HepG2 (cell line): ENCODE measurements around the gene KSR1. TPM values are rescaled to one million over a fixed set of nuclear protein-coding genes. Genes with fewer than 3 reads are reported as not detected.

Experiments used
- ATAC-seq: fragments of 200-7000 bp; cut with Tn5 transposase; 3 replicates; pipeline ENCODE4 v1.9.1; 2020; ENCODE audit warnings: mild to moderate bottlenecking, moderate library complexity
- BruUV-seq: library from RNA; stranded (reverse); fragments of 400-500 nt; replicated peaks from 2 replicates; lab custom pipeline; 2021; lab: Mats Ljungman, UMichigan
- CTCF ChIA-PET: fragments of 300-600 bp; formaldehyde crosslinking; extraction: SDS; loops from one replicate; lab custom pipeline; 2021; ENCODE audit warnings: low total read pairs, inconsistent platforms, low intra/inter-chr PET ratio; lab: Yijun Ruan, JAX
- POLR2A ChIA-PET: fragments of 350-600 bp; sonication (Branson Sonifier 250); formaldehyde crosslinking; loops from one replicate; lab custom pipeline; 2020; ENCODE audit warnings: antibody characterized with exemption, inconsistent platforms; lab: Yijun Ruan, JAX
- DNase-seq: peaks from one replicate; pipeline ENCODE4 v3.0.0-alpha.2; 2015; ENCODE audit warnings: low spot score
- FAIRE-seq: peaks from 3 replicates; lab custom pipeline; 2011; peaks lifted over from hg19 to GRCh38; lab: Jason Lieb, UNC
- H2AFZ ChIP-seq: one replicate; pipeline ENCODE4 v1.6.1; 2011; ENCODE audit warnings: low read length, inconsistent platforms
- H3K27ac ChIP-seq: fragments of 300-600 bp; 3 replicates; pipeline ENCODE4 v1.8.0; 2011; ENCODE audit warnings: mixed run types, mild to moderate bottlenecking, mixed read lengths, low read length, inconsistent platforms; ENCODE audit not compliant: insufficient read depth; ENCODE audit errors: extremely low read length
- H3K27me3 ChIP-seq, 2 experiments: fragments of 200-600 bp in 1 of 2; 2 replicates in 1 of 2; 3 replicates in 1 of 2; pipeline versions ENCODE4 v1.6.0 to v1.8.0; 2011; ENCODE audit warnings: low read length in 2 of 2, mild to moderate bottlenecking in 2 of 2, moderate library complexity in 2 of 2, inconsistent platforms in 1 of 2; ENCODE audit not compliant: insufficient read depth in 2 of 2, control insufficient read depth in 1 of 2
- H3K36me3 ChIP-seq, 2 experiments: fragments of 200-600 bp in 1 of 2; replicated peaks in 1 of 2; 2 replicates in 1 of 2; 3 replicates in 1 of 2; pipeline versions ENCODE4 v1.5.1 to v1.8.0; 2011; ENCODE audit warnings: low read length in 2 of 2, inconsistent platforms in 1 of 2; ENCODE audit not compliant: insufficient read depth in 2 of 2, control insufficient read depth in 1 of 2
- H3K4me1 ChIP-seq: 2 replicates; pipeline ENCODE4 v1.5.1; 2012; ENCODE audit warnings: low read length, inconsistent platforms; ENCODE audit not compliant: insufficient read depth
- H3K4me2 ChIP-seq: 2 replicates; pipeline ENCODE4 v1.6.0; 2011; ENCODE audit warnings: low read depth, low read length, inconsistent platforms
- H3K4me3 ChIP-seq, 3 experiments: fragments of 200-600 bp in 1 of 3; sonication (generic), shearing (Covaris generic) in 1 of 3; replicated peaks in 1 of 3; 2 replicates each; pipeline ENCODE4 v1.5.1; 2011 to 2016; ENCODE audit warnings: low read length in 3 of 3, inconsistent platforms in 2 of 3, low read depth in 2 of 3, mild to moderate bottlenecking in 2 of 3, control low read depth in 1 of 3, mixed read lengths in 1 of 3; ENCODE audit not compliant: insufficient read depth in 1 of 3
- H3K79me2 ChIP-seq: one replicate; pipeline ENCODE4 v1.6.1; 2011; ENCODE audit warnings: low read length, inconsistent platforms; ENCODE audit not compliant: insufficient read depth
- H3K9ac ChIP-seq: 2 replicates; pipeline ENCODE4 v1.6.0; 2011; ENCODE audit warnings: mild to moderate bottlenecking, low read depth, low read length, inconsistent platforms; ENCODE audit not compliant: insufficient read depth
- H3K9me3 ChIP-seq: 2 replicates; pipeline ENCODE4 v1.5.1; 2012; ENCODE audit warnings: mild to moderate bottlenecking, low read length
- H4K20me1 ChIP-seq: 2 replicates; pipeline ENCODE4 v1.6.0; 2011; ENCODE audit warnings: inconsistent platforms, mild to moderate bottlenecking, low read length, moderate library complexity; ENCODE audit not compliant: insufficient read depth
- CCAR2 ChIP-seq: fragments of 200-400 bp; formaldehyde crosslinking; optimal IDR thresholded peaks from 2 replicates; pipeline ENCODE3; 2018; ENCODE audit warnings: low read depth, mild to moderate bottlenecking, low read length, moderate library complexity
- JUNB ChIP-seq: sonication (generic); formaldehyde crosslinking; IDR thresholded peaks from 2 replicates; pipeline ENCODE4 v1.8.0; 2022; ENCODE audit warnings: missing genetic modification reagents, mild to moderate bottlenecking, borderline replicate concordance
- KLF9 ChIP-seq: IDR thresholded peaks from 2 replicates; pipeline ENCODE4 v1.6.1; 2016; ENCODE audit warnings: low read depth
- SMAD3 ChIP-seq: sonication (generic); formaldehyde crosslinking; IDR thresholded peaks from 2 replicates; pipeline ENCODE4 v1.4.0; 2020; ENCODE audit warnings: missing genetic modification reagents
- ZBTB8A ChIP-seq: sonication (generic); formaldehyde crosslinking; IDR thresholded peaks from 2 replicates; pipeline ENCODE4 v1.4.0; 2020; ENCODE audit warnings: mild to moderate bottlenecking, low read depth, missing genetic modification reagents, borderline replicate concordance
- ZC3H13 ChIP-seq: sonication (generic); formaldehyde crosslinking; IDR thresholded peaks from 2 replicates; pipeline ENCODE4 v1.8.1; 2023; ENCODE audit warnings: mild to moderate bottlenecking, missing genetic modification reagents, moderate library complexity
- ZIK1 ChIP-seq: sonication (generic); formaldehyde crosslinking; IDR thresholded peaks from 2 replicates; pipeline ENCODE4 v1.5.0; 2020; ENCODE audit warnings: mild to moderate bottlenecking, low read depth, missing genetic modification reagents, borderline replicate concordance
- ZMYM2 ChIP-seq: sonication (generic); formaldehyde crosslinking; IDR thresholded peaks from 2 replicates; pipeline ENCODE4 v1.8.0; 2022; ENCODE audit warnings: mild to moderate bottlenecking, missing genetic modification reagents
- ZNF275 ChIP-seq: sonication (generic); formaldehyde crosslinking; IDR thresholded peaks from 2 replicates; pipeline ENCODE4 v1.8.0; 2022; ENCODE audit warnings: missing genetic modification reagents, mild to moderate bottlenecking, inconsistent platforms, borderline replicate concordance
- ZNF382 ChIP-seq: sonication (generic); formaldehyde crosslinking; IDR thresholded peaks from 2 replicates; pipeline ENCODE4 v1.5.0; 2020; ENCODE audit warnings: missing genetic modification reagents, mild to moderate bottlenecking, borderline replicate concordance
- ZNF496 ChIP-seq: sonication (generic); formaldehyde crosslinking; IDR thresholded peaks from 2 replicates; pipeline ENCODE4 v1.8.1; 2023; ENCODE audit warnings: mild to moderate bottlenecking, moderate library complexity, missing genetic modification reagents; ENCODE audit not compliant: insufficient replicate concordance
- ZNF501 ChIP-seq: sonication (generic); formaldehyde crosslinking; IDR thresholded peaks from 2 replicates; pipeline ENCODE4 v1.5.1; 2020; ENCODE audit warnings: mild to moderate bottlenecking, moderate library complexity, missing genetic modification reagents
- WGBS: methylation state at CpG from one replicate; pipeline ENCODE4 v1.1.6; 2017; ENCODE audit warnings: low lambda C conversion rate; 5-methylcytosine and 5-hydroxymethylcytosine counted together
- in situ Hi-C: cut with HindIII; loops from 2 replicates; pipeline ENCODE4 v1.10.0; 2017; ENCODE audit warnings: low pct_unique_long_range_greater_than_20kb; ENCODE audit not compliant: extremely low pct_ligation_motif_present
- intact Hi-C: fragments of 100-400 bp; cut with micrococcal nuclease; formaldehyde crosslinking; loops from one replicate; pipeline ENCODE4 v1.10.0; 2022; ENCODE audit not compliant: unreplicated experiment
- polyA plus RNA-seq, 8 experiments: library from polyadenylated mRNA; depleted of rRNA in 3 of 8; stranded (reverse) in 7 of 8; unstranded in 1 of 8; fragments of >200 nt; fragmentation: Illumina TruSeq in 4 of 8; extraction: Trizol in 4 of 8; gene quantifications; 2 replicates each; pipeline versions ENCODE4 v1.2.1 to v1.2.3, GENCODE V29; 2011 to 2016; ENCODE audit warnings: low read depth in 4 of 8, missing spikeins in 1 of 8, mixed read lengths in 1 of 8; ENCODE audit not compliant: insufficient read depth in 1 of 8
- total RNA-seq, 5 experiments: library from RNA; depleted of rRNA; stranded (reverse); fragments of >200 nt; fragmentation: Illumina TruSeq; extraction: Trizol; gene quantifications; 2 replicates each; pipeline ENCODE4 v1.2.3, GENCODE V29; 2016; ENCODE audit warnings: low read depth in 1 of 5

The KSR1 gene
- total and polyA plus RNA-seq, 2 of the 13 experiments (the other 11 are each of a cell fraction or from before 2014, with no cell fraction given), result 10.1 to 16.6 TPM

DNA sequence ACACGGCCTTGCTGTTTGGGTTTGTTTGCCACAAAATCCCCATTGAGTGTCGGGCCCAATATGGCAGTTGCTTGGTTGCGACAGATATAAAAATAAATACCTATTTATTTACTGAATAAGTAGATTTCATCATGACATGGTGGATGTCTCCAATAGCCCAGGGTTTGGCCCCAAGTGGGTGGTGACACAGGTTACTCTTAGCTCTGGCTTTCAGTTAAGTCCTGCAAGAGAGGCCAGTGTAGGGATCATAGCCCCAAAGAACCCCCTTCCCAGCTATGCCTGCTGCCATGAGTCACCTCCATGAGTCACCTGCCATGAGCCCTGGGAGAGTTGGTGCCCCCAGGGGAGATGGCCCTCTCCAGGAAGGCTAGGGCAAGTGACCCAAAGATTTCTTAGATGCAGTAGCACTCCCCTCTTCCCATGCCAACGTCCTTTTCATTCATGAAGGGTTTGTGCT is 96.1 kb downstream of the KSR1 start (continued):
- TF ChIP-seq ZNF275 (CRISPR knock-in tag) (no peak), ZNF501 (CRISPR knock-in tag) (no peak), SMAD3 (CRISPR knock-in tag) (no peak), KLF9 (CRISPR knock-in tag) (no peak), ZBTB8A (CRISPR knock-in tag) (no peak), ZC3H13 (CRISPR knock-in tag) (no peak), ZNF382 (no peak)

DNA sequence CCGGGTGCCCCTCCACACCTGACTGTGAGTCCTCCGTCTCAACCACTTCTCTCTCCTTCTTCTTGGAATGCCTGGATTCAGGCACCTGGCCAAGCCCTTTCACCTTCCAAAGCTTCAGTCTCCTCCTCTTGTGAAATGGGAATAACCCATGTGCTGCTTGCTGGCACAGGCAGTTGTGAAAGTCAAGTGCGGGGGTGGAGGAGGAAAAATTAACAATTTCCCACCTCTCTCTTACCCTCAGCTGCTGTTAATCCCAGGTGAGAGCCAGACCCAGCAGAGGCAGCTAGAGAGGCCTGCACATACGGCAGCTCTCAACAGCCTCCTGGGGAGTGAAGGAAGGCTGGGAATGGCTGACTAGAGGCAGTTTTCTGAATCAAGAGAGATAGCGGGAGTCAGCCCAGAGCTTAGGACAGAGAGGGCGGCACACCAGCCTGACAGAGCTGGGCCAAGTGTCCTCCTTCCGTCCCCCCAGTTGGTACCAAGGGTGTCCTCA is 96.8 kb downstream of the KSR1 start:
- no peaks in the 10 kb centered on the region for H4K20me1 ChIP-seq
- no peaks in the 10 kb centered on the region for H3K9me3 ChIP-seq
- H3K27me3 ChIP-seq, result no peaks in the 10 kb centered on the region
- H3K9ac ChIP-seq, result no peak overlapping the region
- ChIA-PET POLR2A (interaction anchor here (1.2 to 3.0 kb wide), 6 partner anchors 13 to 93 kb away, joined by 4 to 27 read pairs (median 6); no protein-coding TSS in a partner anchor), CTCF (no interaction called here)
- H3K36me3 ChIP-seq, result peaks cover 0 to 9% of the 10 kb centered on the region in 2 experiments; a peak in 3 of 5 replicates
- no peak for DNase-seq
- no peak overlapping the region for H3K4me2 ChIP-seq
- no peak for TF ChIP-seq ZIK1
- TF ChIP-seq ZMYM2 (CRISPR knock-in tag), result no peak
- no peak for TF ChIP-seq JUNB (CRISPR knock-in tag)
- TF ChIP-seq ZNF496 (CRISPR knock-in tag), result no peak
- TF ChIP-seq CCAR2, result no peak
- no TSS peak for BruUV-seq
- FAIRE-seq, result no peak
- in situ Hi-C loops, result no loop called here
- peaks cover 67% of the 10 kb centered on the region for H3K4me1 ChIP-seq
- no peak overlapping the region for H2AFZ ChIP-seq
- WGBS, result 96% methylated on average over 7 of the region's 7 CpGs
- no peak for ATAC-seq
- H3K27ac ChIP-seq, result peak overlapping the region; percentile 5
- H3K4me3 ChIP-seq, result no peak overlapping the region
- H3K79me2 ChIP-seq, result peaks cover 1% of the 10 kb centered on the region
- intact Hi-C loops, result no loop called here
